CD4-positive, alpha-beta T cell (primary cell): ENCODE data around the gene ANO2. TPM values are rescaled to one million over a fixed set of nuclear protein-coding genes. Genes with fewer than 3 reads are reported as not detected.

Experiments used
- ATAC-seq: fragments of 200-7000 bp; cut with Tn5 transposase; one replicate; pipeline ENCODE4 v1.10.0; 2022; ENCODE audit warnings: mild to moderate bottlenecking; ENCODE audit not compliant: poor library complexity
- CTCF ChIA-PET: fragments of 350-600 bp; sonication (Branson Sonifier 250); formaldehyde crosslinking; loops from one replicate; lab custom pipeline; 2021; ENCODE audit warnings: antibody characterized with exemption, inconsistent platforms; lab: Charles Lee
- POLR2A ChIA-PET: fragments of 350-600 bp; sonication (Branson Sonifier 250); formaldehyde crosslinking; loops from one replicate; lab custom pipeline; 2021; ENCODE audit warnings: antibody characterized with exemption, inconsistent platforms; lab: Charles Lee
- DNase-seq, 14 experiments: peaks; one replicate each; pipeline ENCODE4 v3.0.0-alpha.2; 2013 to 2020; ENCODE audit warnings: mixed read lengths in 2 of 14
- H3K27ac ChIP-seq, 2 donors: one replicate each; pipeline versions ENCODE4 v1.5.1 to v1.7.0; 2013; ENCODE audit warnings: low read length in 2 of 2, low read depth in 1 of 2, mild to moderate bottlenecking in 1 of 2
- H3K27me3 ChIP-seq, 2 experiments: 1 replicate in 1 of 2; 2 replicates in 1 of 2; pipeline versions ENCODE4 v1.6.1 to v1.7.0; 2013; ENCODE audit warnings: low read length in 2 of 2, control low read depth in 1 of 2, mild to moderate bottlenecking in 1 of 2, moderate library complexity in 1 of 2; ENCODE audit not compliant: insufficient read depth in 2 of 2, control insufficient read depth in 1 of 2
- H3K36me3 ChIP-seq: one replicate; pipeline ENCODE4 v1.6.1; 2013; ENCODE audit warnings: low read length, control low read depth; ENCODE audit not compliant: insufficient read depth
- H3K4me1 ChIP-seq: one replicate; pipeline ENCODE4 v1.6.1; 2013; ENCODE audit warnings: low read length, control low read depth; ENCODE audit not compliant: insufficient read depth
- H3K4me3 ChIP-seq: one replicate; pipeline ENCODE4 v1.5.1; 2013; ENCODE audit warnings: mild to moderate bottlenecking, low read length, moderate library complexity
- H3K9me3 ChIP-seq, 2 experiments: 1 replicate in 1 of 2; 2 replicates in 1 of 2; pipeline versions ENCODE4 v1.6.1 to v1.7.0; 2013; ENCODE audit warnings: low read length in 2 of 2, mild to moderate bottlenecking in 2 of 2, control low read depth in 1 of 2, moderate library complexity in 1 of 2; ENCODE audit not compliant: control insufficient read depth in 1 of 2, insufficient read depth in 1 of 2
- H3K27ac Mint-ChIP-seq: one replicate; pipeline ENCODE4 v1.8.0; 2020; ENCODE audit warnings: mixed read lengths
- H3K27me3 Mint-ChIP-seq: one replicate; pipeline ENCODE4 v1.8.0; 2021; ENCODE audit warnings: mixed read lengths
- H3K36me3 Mint-ChIP-seq: one replicate; pipeline ENCODE4 v1.8.0; 2021; ENCODE audit warnings: low read depth, mixed read lengths
- H3K4me1 Mint-ChIP-seq: one replicate; pipeline ENCODE4 v1.8.0; 2021; ENCODE audit warnings: low read depth, mixed read lengths
- H3K4me3 Mint-ChIP-seq: one replicate; pipeline ENCODE4 v1.8.0; 2020; ENCODE audit warnings: mild to moderate bottlenecking, mixed read lengths
- H3K9me3 Mint-ChIP-seq: one replicate; pipeline ENCODE4 v1.8.0; 2020; ENCODE audit warnings: mixed read lengths
- intact Hi-C, 2 experiments: fragments of 100-400 bp; cut with DNase I in 1 of 2; cut with micrococcal nuclease in 1 of 2; formaldehyde crosslinking; loops; one replicate each; pipeline versions ENCODE4 v1.15.1 to v1.9.0; 2023 to 2025; cut with DNase I, micrococcal nuclease
- total RNA-seq, 174 experiments: library from RNA in 2 of 174; stranded (reverse) in 2 of 174; gene quantifications; one replicate each; pipeline ENCODE4 v1.2.3 and lab custom pipeline; 2021 to 2026
- TF ChIP-seq, protein P1 (sequence below): fragments of 200-600 bp; IDR thresholded peaks from one replicate; pipeline ENCODE4 v1.8.0; 2022; ENCODE audit warnings: antibody characterized with exemption, mild to moderate bottlenecking

The ANO2 gene
- total RNA-seq, 2 experiments from 2014 or later = not detected

DNA sequence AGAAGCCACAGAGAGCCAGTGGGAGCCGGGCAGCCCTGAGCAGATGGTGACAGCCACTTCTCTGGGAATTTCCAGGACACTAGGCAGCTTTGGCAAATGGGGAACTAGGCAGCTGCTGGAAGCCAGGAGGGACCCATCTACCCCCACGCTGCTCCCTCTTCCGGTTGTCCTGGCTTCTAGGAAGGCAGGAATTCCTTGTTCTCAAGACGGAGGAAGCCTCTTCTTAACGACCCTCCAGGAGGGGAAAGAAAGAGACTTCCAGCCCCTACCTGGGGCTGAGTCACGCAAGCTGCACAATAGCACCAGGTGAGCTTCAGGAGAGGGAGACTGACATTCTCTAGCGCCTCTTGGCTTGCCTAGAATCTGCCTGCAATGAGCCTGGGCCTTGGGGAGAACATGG is 141.5 kb downstream of the ANO2 start:
- ChIA-PET POLR2A (no interaction called here), CTCF (no interaction called here)
- Mint-ChIP-seq H3K36me3 (no peaks in the 10 kb centered on the region), H3K4me1 (no peaks in the 10 kb centered on the region), H3K27me3 (peaks cover 6% of the 10 kb centered on the region), H3K9me3 (no peaks in the 10 kb centered on the region), H3K4me3 (no peak overlapping the region), H3K27ac (no peak overlapping the region)
- TF ChIP-seq, protein P1, sequence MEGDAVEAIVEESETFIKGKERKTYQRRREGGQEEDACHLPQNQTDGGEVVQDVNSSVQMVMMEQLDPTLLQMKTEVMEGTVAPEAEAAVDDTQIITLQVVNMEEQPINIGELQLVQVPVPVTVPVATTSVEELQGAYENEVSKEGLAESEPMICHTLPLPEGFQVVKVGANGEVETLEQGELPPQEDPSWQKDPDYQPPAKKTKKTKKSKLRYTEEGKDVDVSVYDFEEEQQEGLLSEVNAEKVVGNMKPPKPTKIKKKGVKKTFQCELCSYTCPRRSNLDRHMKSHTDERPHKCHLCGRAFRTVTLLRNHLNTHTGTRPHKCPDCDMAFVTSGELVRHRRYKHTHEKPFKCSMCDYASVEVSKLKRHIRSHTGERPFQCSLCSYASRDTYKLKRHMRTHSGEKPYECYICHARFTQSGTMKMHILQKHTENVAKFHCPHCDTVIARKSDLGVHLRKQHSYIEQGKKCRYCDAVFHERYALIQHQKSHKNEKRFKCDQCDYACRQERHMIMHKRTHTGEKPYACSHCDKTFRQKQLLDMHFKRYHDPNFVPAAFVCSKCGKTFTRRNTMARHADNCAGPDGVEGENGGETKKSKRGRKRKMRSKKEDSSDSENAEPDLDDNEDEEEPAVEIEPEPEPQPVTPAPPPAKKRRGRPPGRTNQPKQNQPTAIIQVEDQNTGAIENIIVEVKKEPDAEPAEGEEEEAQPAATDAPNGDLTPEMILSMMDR = no peak
- intact Hi-C loops = no loop called here
- no peak for ATAC-seq
- peaks cover 0 to 6% of the 10 kb centered on the region in 2 experiments for H3K27me3 ChIP-seq
- H3K4me1 ChIP-seq = no peaks in the 10 kb centered on the region
- DNase-seq = no peak
- H3K9me3 ChIP-seq = no peaks in the 10 kb centered on the region
- no peaks in the 10 kb centered on the region for H3K36me3 ChIP-seq
- H3K27ac ChIP-seq = no peak overlapping the region
- no peak overlapping the region for H3K4me3 ChIP-seq

DNA sequence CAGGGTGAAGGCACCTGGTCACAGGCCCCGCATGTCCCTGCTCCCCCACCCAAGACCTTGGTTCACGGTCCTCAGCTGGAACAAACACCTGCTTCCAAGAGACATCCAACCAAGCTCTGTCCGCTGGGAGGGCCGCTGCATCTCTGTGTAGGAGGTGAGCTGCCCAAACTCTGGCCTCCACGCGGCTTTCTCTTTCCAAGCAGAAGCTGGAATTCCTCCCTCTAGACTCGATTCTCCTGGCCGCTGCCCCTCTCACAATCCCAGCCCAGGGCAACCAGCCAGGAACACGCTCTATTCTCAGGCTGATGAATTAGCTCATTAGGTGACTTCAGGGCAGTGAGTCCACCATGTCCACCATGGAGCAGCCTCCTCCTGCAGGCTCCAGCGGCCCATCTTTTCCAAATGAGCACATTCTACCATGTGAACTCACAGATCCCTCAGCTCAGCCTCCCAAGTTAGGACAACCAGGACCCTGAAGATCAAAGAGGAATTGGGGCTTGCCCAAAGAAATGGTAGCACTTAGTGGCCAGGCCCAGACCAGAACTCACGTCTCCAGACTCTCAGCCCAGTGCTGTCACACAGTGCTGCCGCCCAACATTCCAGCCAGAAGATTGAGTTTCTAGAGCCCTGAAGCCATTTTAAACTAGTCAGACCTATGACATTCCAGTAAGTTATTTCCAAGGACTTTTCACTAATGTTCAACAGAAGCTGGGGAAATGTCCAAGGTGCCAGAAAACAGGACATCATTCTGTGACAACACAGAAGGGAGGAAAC is 146.6 kb downstream of the ANO2 start:
- H3K4me3 ChIP-seq = no peak overlapping the region
- H3K4me1 Mint-ChIP-seq = no peaks in the 10 kb centered on the region
- H3K27me3 ChIP-seq = peaks cover 0 to 6% of the 10 kb centered on the region in 2 experiments
- no peaks in the 10 kb centered on the region for H3K36me3 ChIP-seq
- POLR2A ChIA-PET = no interaction called here
- no peak overlapping the region for H3K4me3 Mint-ChIP-seq
- no peaks in the 10 kb centered on the region for H3K9me3 Mint-ChIP-seq
- DNase-seq (no peak), ATAC-seq (no peak)
- CTCF ChIA-PET = no interaction called here
- no peaks in the 10 kb centered on the region for H3K36me3 Mint-ChIP-seq
- H3K9me3 ChIP-seq = peaks cover 0 to 4% of the 10 kb centered on the region in 2 experiments
- intact Hi-C loops = loop anchor here (5.0 kb wide), 3 partner anchors 371 to 941 kb away; no protein-coding TSS in a partner anchor
- H3K4me1 ChIP-seq = no peaks in the 10 kb centered on the region
- peaks cover 6% of the 10 kb centered on the region for H3K27me3 Mint-ChIP-seq
- TF ChIP-seq, protein P1 = no peak
- no peak overlapping the region for H3K27ac ChIP-seq
- H3K27ac Mint-ChIP-seq = no peak overlapping the region

DNA sequence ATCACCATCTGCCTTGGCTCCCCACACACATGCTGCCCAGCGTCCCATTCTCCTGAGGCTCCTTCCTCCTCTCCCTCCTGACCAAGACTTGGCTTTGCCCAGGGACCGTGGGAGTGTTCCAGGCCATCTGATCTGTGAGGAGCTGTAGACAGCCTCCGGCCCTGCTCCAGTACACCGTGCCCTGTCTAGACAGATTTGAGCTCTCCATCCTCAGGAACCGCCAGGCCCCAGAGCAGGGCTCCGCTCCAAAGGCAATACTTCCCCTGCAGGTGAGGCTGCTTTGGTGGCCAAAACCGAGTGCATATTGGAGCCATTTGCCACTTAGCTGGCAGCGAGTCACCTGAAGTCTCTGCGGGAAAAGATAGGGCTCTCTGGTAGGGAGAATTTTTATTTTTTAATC is 147.4 kb downstream of the ANO2 start:
- intact Hi-C loops = loop anchor here (2.0 to 5.0 kb wide), 4 partner anchors 53 to 940 kb away; no protein-coding TSS in a partner anchor

More for the DNA sequence above, 147.4 kb downstream of the ANO2 start:
- Histone ChIP-seq H3K9me3 (peaks cover 0 to 4% of the 10 kb centered on the region in 2 experiments), H3K4me1 (no peaks in the 10 kb centered on the region), H3K27me3 (peaks cover 0 to 6% of the 10 kb centered on the region in 2 experiments), H3K36me3 (no peaks in the 10 kb centered on the region), H3K27ac (no peak overlapping the region), H3K4me3 (no peak overlapping the region)
- TF ChIP-seq, protein P1 = no peak
- H3K4me1 Mint-ChIP-seq = no peaks in the 10 kb centered on the region
- H3K4me3 Mint-ChIP-seq = no peak overlapping the region
- H3K27me3 Mint-ChIP-seq = peaks cover 2% of the 10 kb centered on the region
- no peaks in the 10 kb centered on the region for H3K9me3 Mint-ChIP-seq
- POLR2A ChIA-PET = no interaction called here
- H3K36me3 Mint-ChIP-seq = no peaks in the 10 kb centered on the region
- DNase-seq = no peak
- no peak for ATAC-seq
- H3K27ac Mint-ChIP-seq = no peak overlapping the region
- CTCF ChIA-PET = no interaction called here
